HG02623 (cell line): ENCODE data around the gene MYNN.
A peak's percentile ranks its signal among the peaks of the same experiment; 100 is the strongest.

Source experiments
- ATAC-seq: cut with Tn5 transposase; IDR thresholded peaks from one replicate; pipeline ENCODE4 v1.9.1; 2021; ENCODE audit warnings: moderate library complexity; ENCODE audit not compliant: unreplicated experiment

Gene MYNN

DNA sequence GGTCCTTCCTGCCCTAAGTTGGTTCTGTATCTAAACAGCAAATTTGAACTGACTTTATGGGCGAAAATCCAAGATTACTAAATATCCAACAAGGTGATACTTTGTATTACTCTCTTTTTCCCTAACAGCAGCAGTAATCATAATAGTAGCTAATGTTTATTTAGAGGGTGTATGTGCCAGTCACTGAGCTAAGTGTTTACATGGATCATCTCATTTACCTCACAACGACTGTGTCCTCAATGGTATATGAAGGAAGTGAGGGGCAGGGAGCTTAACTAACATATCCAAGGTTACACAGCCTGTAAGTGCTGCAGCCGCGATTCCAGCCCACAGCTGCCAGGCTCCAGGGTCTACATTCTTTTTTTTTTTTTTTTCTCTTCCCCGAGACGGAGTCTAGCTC lies 49.8 kb downstream of the MYNN start:
- no peak for ATAC-seq

DNA sequence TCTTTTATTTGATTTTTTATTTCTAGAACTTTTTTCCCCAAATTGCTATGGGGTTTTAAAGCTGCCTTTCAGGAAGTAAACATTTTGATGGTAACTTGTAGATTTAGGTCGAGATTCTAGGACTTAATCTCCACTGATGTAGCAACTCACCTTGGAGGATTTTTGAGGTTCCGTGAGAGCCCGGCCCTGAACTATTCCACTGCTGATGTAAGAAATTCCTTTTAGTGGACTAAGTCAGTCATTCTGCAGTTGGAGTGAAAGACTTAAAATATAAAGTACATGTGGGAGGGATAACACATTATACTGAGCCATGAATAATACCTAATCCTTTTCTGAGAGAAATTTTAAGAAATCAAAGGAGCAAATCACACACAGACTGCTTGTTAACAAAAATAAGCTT lies 52.1 kb downstream of the MYNN start:
- ATAC-seq = no peak

DNA sequence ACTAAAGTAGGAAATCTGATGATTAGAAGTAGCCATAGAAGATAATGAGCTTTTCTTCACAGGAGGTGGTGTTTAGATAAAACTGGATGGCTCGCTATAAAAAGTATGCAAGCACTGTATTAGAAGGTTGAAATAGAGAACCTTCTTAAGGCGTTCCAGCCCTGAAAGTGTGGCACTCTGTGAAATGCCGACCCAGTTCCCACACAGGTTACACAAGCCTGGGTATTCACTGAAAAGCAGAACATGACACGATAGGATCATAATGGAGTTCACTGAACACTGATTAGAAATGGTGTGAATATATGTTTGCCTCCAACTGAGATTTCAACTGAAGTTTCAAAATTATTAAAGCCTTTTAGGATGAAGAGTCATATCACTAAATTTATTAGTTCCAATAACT lies 54.5 kb downstream of the MYNN start:
- no peak for ATAC-seq

DNA sequence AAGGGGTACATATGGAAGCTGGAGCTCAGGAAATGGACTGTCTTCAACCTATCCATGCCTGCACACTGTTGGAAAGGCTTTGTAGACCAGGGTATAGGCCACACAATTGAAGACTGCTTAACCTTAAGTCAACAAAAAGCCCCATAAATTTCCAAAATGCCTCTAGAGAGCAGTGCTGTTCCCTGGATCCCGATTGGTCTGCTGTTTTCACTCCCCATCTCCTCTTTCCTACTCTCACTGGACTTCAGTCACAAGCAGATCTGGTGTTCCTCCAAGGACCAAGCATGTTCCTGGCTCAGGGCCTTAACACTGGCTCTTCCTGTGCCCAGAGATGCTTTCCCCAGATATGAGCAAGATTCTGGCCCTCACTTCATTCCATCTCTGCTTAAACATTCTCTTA lies 62.3 kb downstream of the MYNN start:
- no peak for ATAC-seq

DNA sequence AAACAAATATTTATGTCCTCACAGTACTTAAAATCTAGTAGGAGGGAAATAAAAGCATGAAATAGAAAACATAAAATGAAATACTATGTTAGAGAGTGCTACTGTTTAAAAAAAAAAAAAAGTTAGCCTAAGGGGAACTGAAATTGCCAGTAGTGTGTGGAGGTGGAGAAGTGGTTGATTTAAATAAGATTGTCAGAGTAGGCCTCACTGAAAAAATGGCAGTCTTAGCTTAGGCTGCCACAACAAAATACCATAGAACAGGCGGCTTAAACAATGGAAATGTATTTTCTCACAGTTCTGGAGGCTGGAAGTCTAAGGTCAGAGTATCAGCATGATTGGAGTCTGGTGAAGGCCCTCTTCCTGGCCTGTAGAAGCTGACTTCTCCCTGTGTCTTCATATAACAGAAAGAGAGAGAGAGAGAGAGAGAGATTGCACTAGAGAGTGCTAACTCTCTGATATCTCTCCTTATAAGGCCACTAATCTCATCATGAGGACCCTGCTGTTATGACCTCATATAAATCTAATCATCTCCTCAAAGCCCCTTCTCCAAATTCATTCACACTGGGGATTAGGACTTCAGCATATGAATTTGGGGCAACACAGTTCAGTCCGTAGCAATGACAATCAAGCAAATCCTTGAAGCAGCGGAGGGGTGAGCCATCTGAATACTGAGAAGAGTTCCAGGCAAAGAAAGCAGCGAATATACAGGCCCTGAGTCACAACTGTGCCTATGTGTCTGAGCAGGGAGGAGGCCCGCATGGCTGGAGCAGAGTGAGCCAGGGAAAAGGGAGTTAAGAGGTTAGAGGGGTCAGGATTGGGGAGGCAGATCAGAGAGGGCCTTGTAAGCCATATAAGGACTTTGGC lies 63.1 kb downstream of the MYNN start:
- peak; percentile 92 for ATAC-seq

DNA sequence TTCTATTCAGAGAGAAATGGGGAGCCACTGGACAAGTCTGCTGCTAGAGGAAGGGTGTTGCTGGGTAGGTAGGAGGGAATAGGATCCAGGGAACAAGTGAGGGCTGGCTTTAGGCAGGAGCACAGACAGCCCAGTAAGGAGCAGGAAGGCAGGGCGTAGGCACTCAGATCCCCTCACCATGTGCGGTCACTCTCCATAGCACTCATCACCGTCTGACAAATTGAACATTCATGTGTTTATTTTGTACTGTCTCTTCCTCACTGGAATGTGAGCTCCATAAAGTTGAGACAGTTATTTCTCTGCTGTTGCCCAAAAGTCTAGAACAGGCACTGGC lies 63.7 kb downstream of the MYNN start:
- ATAC-seq = no peak

DNA sequence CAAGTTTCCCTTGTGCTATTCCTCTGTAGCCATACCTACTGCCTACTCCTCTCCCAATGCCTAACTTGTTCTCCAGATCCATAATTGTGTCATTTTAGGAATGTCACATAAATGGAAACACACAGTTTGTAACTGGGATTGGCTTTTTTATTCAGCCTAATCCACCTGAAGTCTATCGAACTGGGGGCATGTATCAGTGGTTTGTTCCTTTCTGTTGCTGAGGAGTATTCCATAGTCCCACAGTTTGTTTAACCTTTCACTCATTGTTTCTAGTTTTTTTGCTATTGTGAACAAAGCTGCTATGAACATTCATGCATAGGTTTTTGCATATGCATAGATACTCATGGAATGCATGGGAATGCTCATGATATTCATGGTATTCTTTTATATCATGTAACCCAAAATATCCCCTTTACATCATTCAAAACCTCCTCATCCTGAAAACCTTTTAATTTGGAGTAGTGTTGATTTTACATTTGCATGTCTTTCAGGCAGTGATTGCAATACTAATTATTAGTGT lies 65.4 kb downstream of the MYNN start:
- ATAC-seq = no peak
